Stimulated activated CD4-positive, alpha-beta T cell treated with anti-CD3 and anti-CD28 coated beads, Interleukin-4, amount 100 ng/mL, for 4 hours (primary cell): ENCODE data around the gene WFDC1.

Source experiments
- DNase-seq, 2 experiments: peaks; one replicate each; pipeline ENCODE4 v3.0.0-alpha.2; 2020

WFDC1 gene

GRCh38 chr16:84274515-84274914, 20.2 kb upstream of the WFDC1 start:
- DNase-seq, result no peak

- no peak for DNase-seq
These were observed 19.0 kb upstream of the WFDC1 start for GRCh38 chr16:84275585-84276151.

- DNase-seq, result peak; percentile 48 to 69
These were observed 17.3 kb upstream of the WFDC1 start for GRCh38 chr16:84277244-84277823.

GRCh38 chr16:84278333-84278732, 16.3 kb upstream of the WFDC1 start:
- no peak for DNase-seq

- DNase-seq, result no peak
These were observed 15.7 kb upstream of the WFDC1 start for GRCh38 chr16:84278968-84279367.

GRCh38 chr16:84279881-84280280, 14.8 kb upstream of the WFDC1 start:
- DNase-seq, result no peak

- DNase-seq, result no peak
These were observed 13.6 kb upstream of the WFDC1 start for GRCh38 chr16:84281074-84281473.

GRCh38 chr16:84282533-84282932, 12.1 kb upstream of the WFDC1 start:
- DNase-seq, result no peak

GRCh38 chr16:84283314-84284153, 11.1 kb upstream of the WFDC1 start:
- DNase-seq, result no peak

GRCh38 chr16:84284154-84284722, 10.4 kb upstream of the WFDC1 start:
- DNase-seq, result no peak

- no peak for DNase-seq
These were observed 8.0 kb upstream of the WFDC1 start for GRCh38 chr16:84286578-84287240.

GRCh38 chr16:84288902-84289301, 5.8 kb upstream of the WFDC1 start:
- DNase-seq, result no peak

GRCh38 chr16:84291226-84291625, 3.5 kb upstream of the WFDC1 start:
- DNase-seq, result no peak

- no peak for DNase-seq
These were observed 2.7 kb upstream of the WFDC1 start for GRCh38 chr16:84292011-84292410.

- DNase-seq, result no peak
These were observed 1.3 kb upstream of the WFDC1 start for GRCh38 chr16:84293406-84293805.

- DNase-seq, result no peak
These were observed 561 bp upstream of the WFDC1 start for GRCh38 chr16:84294117-84294516.

- DNase-seq, result no peak
These were observed 654 bp downstream of the WFDC1 start for GRCh38 chr16:84295203-84295860.

- DNase-seq, result no peak
These were observed 3.8 kb downstream of the WFDC1 start for GRCh38 chr16:84298376-84298899.

- no peak for DNase-seq
These were observed 5.2 kb downstream of the WFDC1 start for GRCh38 chr16:84299734-84300440.

- no peak for DNase-seq
These were observed 7.7 kb downstream of the WFDC1 start for GRCh38 chr16:84302111-84302954.

GRCh38 chr16:84303023-84303422, 8.3 kb downstream of the WFDC1 start:
- DNase-seq, result no peak
